ENCODE results near the gene LTA4H. TPM values are rescaled to one million over a fixed set of nuclear protein-coding genes. Genes with fewer than 3 reads are reported as not detected.
A peak's percentile ranks its signal among the peaks of the same experiment; 100 is the strongest.

Gene LTA4H
- total RNA-seq, 5 donors from 2014 or later (not counting 1 experiment from before 2014, with no cell fraction given), result 50.5 to 61.6 (median 58.7) TPM

GRCh38 chr12:96077081-96077480 lies 41.7 kb upstream of the LTA4H start:
- Mint-ChIP-seq H3K4me3 (no peak overlapping the region), H3K27me3 (peaks cover 0 to 2% of the 10 kb centered on the region in 2 donors), H3K27ac (no peak overlapping the region), H3K4me1 (peaks cover 6 to 14% (median 8%) of the 10 kb centered on the region in 3 donors), H3K9me3 (no peaks in the 10 kb centered on the region), H3K36me3 (no peaks in the 10 kb centered on the region)
- H3K36me3 ChIP-seq (ENCODE audit: control insufficient read depth in 2 of 2, extremely low read depth in 1 of 2, insufficient read depth in 1 of 2, low read length in 1 of 2), result no peaks in the 10 kb centered on the region
- 87% methylated on average over 3 of the region's 6 CpGs for WGBS (ENCODE audit: insufficient coverage)
- CTCF ChIA-PET, result no interaction called here
- no peaks in the 10 kb centered on the region for H3K27me3 ChIP-seq (replicated peaks in 1 of 2; ENCODE audit: control insufficient read depth in 2 of 2, extremely low read depth in 1 of 2, insufficient read depth in 2 of 2, low read length in 1 of 2)
- DNase-seq (no peak), ATAC-seq (replicated peaks in 1 of 4) (no peak)
- H3K27ac ChIP-seq (ENCODE audit: low read length), result no peak overlapping the region
- H3K4me3 ChIP-seq (ENCODE audit: control insufficient read depth in 1 of 2, extremely low read depth in 1 of 2, low read length in 1 of 2), result no peak overlapping the region
- POLR2A ChIA-PET, result no interaction called here
- H3K4me1 ChIP-seq (ENCODE audit: control insufficient read depth in 1 of 2, extremely low read depth in 1 of 2, insufficient read depth in 2 of 2, low read length in 2 of 2), result peaks cover 0 to 4% of the 10 kb centered on the region in 2 experiments
- H3K9me3 ChIP-seq, result no peaks in the 10 kb centered on the region

- H3K4me1 ChIP-seq (ENCODE audit: control insufficient read depth in 1 of 2, extremely low read depth in 1 of 2, insufficient read depth in 2 of 2, low read length in 2 of 2), result peaks cover 5% of the 10 kb centered on the region in 2 experiments
- Mint-ChIP-seq H3K4me1 (peaks cover 11 to 23% (median 14%) of the 10 kb centered on the region in 3 donors), H3K27ac (no peak overlapping the region), H3K4me3 (no peak overlapping the region), H3K36me3 (no peaks in the 10 kb centered on the region), H3K9me3 (no peaks in the 10 kb centered on the region), H3K27me3 (peaks cover 0 to 2% of the 10 kb centered on the region in 2 donors)
- no peak overlapping the region for H3K4me3 ChIP-seq (ENCODE audit: control insufficient read depth in 1 of 2, extremely low read depth in 1 of 2, low read length in 1 of 2)
- WGBS (ENCODE audit: insufficient coverage), result no CpG with 5 or more reads among the region's 2 CpGs
- H3K27ac ChIP-seq (ENCODE audit: low read length), result no peak overlapping the region
- ChIA-PET CTCF (no interaction called here), POLR2A (interaction anchor here in 1 of 2 donors (0.6 kb wide), 2 partner anchors 34 to 137 kb away, joined by 4 to 8 read pairs; no protein-coding TSS in a partner anchor)
- ATAC-seq (replicated peaks in 1 of 4), result no peak
- no peaks in the 10 kb centered on the region for H3K9me3 ChIP-seq
- no peaks in the 10 kb centered on the region for H3K27me3 ChIP-seq (replicated peaks in 1 of 2; ENCODE audit: control insufficient read depth in 2 of 2, extremely low read depth in 1 of 2, insufficient read depth in 2 of 2, low read length in 1 of 2)
- H3K36me3 ChIP-seq (ENCODE audit: control insufficient read depth in 2 of 2, extremely low read depth in 1 of 2, insufficient read depth in 1 of 2, low read length in 1 of 2), result no peaks in the 10 kb centered on the region
- DNase-seq, result no peak
These were observed 40.2 kb upstream of the LTA4H start for GRCh38 chr12:96075560-96075959.

GRCh38 chr12:96073346-96074330 lies 38.3 kb upstream of the LTA4H start:
- Histone ChIP-seq H3K4me3 (ENCODE audit: control insufficient read depth in 1 of 2, extremely low read depth in 1 of 2, low read length in 1 of 2) (no peak overlapping the region), H3K4me1 (ENCODE audit: control insufficient read depth in 1 of 2, extremely low read depth in 1 of 2, insufficient read depth in 2 of 2, low read length in 2 of 2) (peaks cover 6 to 8% of the 10 kb centered on the region in 2 experiments), H3K36me3 (ENCODE audit: control insufficient read depth in 2 of 2, extremely low read depth in 1 of 2, insufficient read depth in 1 of 2, low read length in 1 of 2) (no peaks in the 10 kb centered on the region), H3K27me3 (replicated peaks in 1 of 2; ENCODE audit: control insufficient read depth in 2 of 2, extremely low read depth in 1 of 2, insufficient read depth in 2 of 2, low read length in 1 of 2) (no peaks in the 10 kb centered on the region), H3K27ac (ENCODE audit: low read length) (no peak overlapping the region), H3K9me3 (no peaks in the 10 kb centered on the region)
- DNase-seq (no peak), ATAC-seq (replicated peaks in 1 of 4) (no peak)
- CTCF ChIA-PET, result interaction anchor here in 1 of 2 donors (0.8 kb wide), 1 partner anchor 141 kb away, joined by 7 read pairs; no protein-coding TSS in a partner anchor
- Mint-ChIP-seq H3K27me3 (peaks cover 0 to 2% of the 10 kb centered on the region in 2 donors), H3K9me3 (no peaks in the 10 kb centered on the region), H3K4me3 (no peak overlapping the region), H3K27ac (no peak overlapping the region), H3K4me1 (peaks cover 13 to 23% (median 16%) of the 10 kb centered on the region in 3 donors), H3K36me3 (no peaks in the 10 kb centered on the region)
- 66% methylated on average over 6 of the region's 7 CpGs for WGBS (ENCODE audit: insufficient coverage)
- POLR2A ChIA-PET, result interaction anchor here in 1 of 2 donors (0.7 kb wide), 1 partner anchor 460 kb away, joined by 3 read pairs; no protein-coding TSS in a partner anchor

- CTCF ChIA-PET, result interaction anchor here (0.6 to 1.0 kb wide), 2 partner anchors 140 to 145 kb away, joined by 3 to 7 read pairs; no protein-coding TSS in a partner anchor
- Histone ChIP-seq H3K4me1 (ENCODE audit: control insufficient read depth in 1 of 2, extremely low read depth in 1 of 2, insufficient read depth in 2 of 2, low read length in 2 of 2) (peaks cover 6 to 8% of the 10 kb centered on the region in 2 experiments), H3K27me3 (replicated peaks in 1 of 2; ENCODE audit: control insufficient read depth in 2 of 2, extremely low read depth in 1 of 2, insufficient read depth in 2 of 2, low read length in 1 of 2) (no peaks in the 10 kb centered on the region), H3K27ac (ENCODE audit: low read length) (no peak overlapping the region), H3K36me3 (ENCODE audit: control insufficient read depth in 2 of 2, extremely low read depth in 1 of 2, insufficient read depth in 1 of 2, low read length in 1 of 2) (no peaks in the 10 kb centered on the region), H3K9me3 (no peaks in the 10 kb centered on the region), H3K4me3 (ENCODE audit: control insufficient read depth in 1 of 2, extremely low read depth in 1 of 2, low read length in 1 of 2) (no peak overlapping the region)
- DNase-seq (peak in 1 of 35 experiments; percentile 40), ATAC-seq (replicated peaks in 1 of 4) (peak in 1 of 4 experiments; percentile 85)
- H3K27ac Mint-ChIP-seq, result no peak overlapping the region
- H3K36me3 Mint-ChIP-seq, result no peaks in the 10 kb centered on the region
- WGBS (ENCODE audit: insufficient coverage), result 85% methylated on average over 5 of the region's 7 CpGs
- H3K4me1 Mint-ChIP-seq, result peaks cover 13 to 23% (median 16%) of the 10 kb centered on the region in 3 donors
- H3K27me3 Mint-ChIP-seq, result peaks cover 0 to 2% of the 10 kb centered on the region in 2 donors
- POLR2A ChIA-PET, result interaction anchor here in 1 of 2 donors (0.5 kb wide), 1 partner anchor 24 kb away, joined by 5 read pairs; no protein-coding TSS in a partner anchor
- no peak overlapping the region for H3K4me3 Mint-ChIP-seq
- H3K9me3 Mint-ChIP-seq, result no peaks in the 10 kb centered on the region
These were observed 35.4 kb upstream of the LTA4H start for GRCh38 chr12:96070670-96071279.

- Mint-ChIP-seq H3K27ac (no peak overlapping the region), H3K36me3 (no peaks in the 10 kb centered on the region), H3K4me1 (peaks cover 15 to 28% (median 20%) of the 10 kb centered on the region in 3 donors), H3K9me3 (no peaks in the 10 kb centered on the region), H3K27me3 (peaks cover 0 to 1% of the 10 kb centered on the region in 2 donors), H3K4me3 (no peak overlapping the region)
- no peaks in the 10 kb centered on the region for H3K36me3 ChIP-seq (ENCODE audit: control insufficient read depth in 2 of 2, extremely low read depth in 1 of 2, insufficient read depth in 1 of 2, low read length in 1 of 2)
- no peaks in the 10 kb centered on the region for H3K27me3 ChIP-seq (replicated peaks in 1 of 2; ENCODE audit: control insufficient read depth in 2 of 2, extremely low read depth in 1 of 2, insufficient read depth in 2 of 2, low read length in 1 of 2)
- ATAC-seq (replicated peaks in 1 of 4) (no peak), DNase-seq (no peak)
- WGBS (ENCODE audit: insufficient coverage), result no CpG with 5 or more reads among the region's 7 CpGs
- ChIA-PET CTCF (no interaction called here), POLR2A (no interaction called here)
- no peak overlapping the region for H3K27ac ChIP-seq (ENCODE audit: low read length)
- H3K4me3 ChIP-seq (ENCODE audit: control insufficient read depth in 1 of 2, extremely low read depth in 1 of 2, low read length in 1 of 2), result no peak overlapping the region
- peaks cover 6 to 9% of the 10 kb centered on the region in 2 experiments for H3K4me1 ChIP-seq (ENCODE audit: control insufficient read depth in 1 of 2, extremely low read depth in 1 of 2, insufficient read depth in 2 of 2, low read length in 2 of 2)
- H3K9me3 ChIP-seq, result no peaks in the 10 kb centered on the region
These were observed 34.3 kb upstream of the LTA4H start for GRCh38 chr12:96069511-96070231.

GRCh38 chr12:96068636-96069035 lies 33.2 kb upstream of the LTA4H start:
- Histone ChIP-seq H3K36me3 (ENCODE audit: control insufficient read depth in 2 of 2, extremely low read depth in 1 of 2, insufficient read depth in 1 of 2, low read length in 1 of 2) (no peaks in the 10 kb centered on the region), H3K27ac (ENCODE audit: low read length) (no peak overlapping the region), H3K27me3 (replicated peaks in 1 of 2; ENCODE audit: control insufficient read depth in 2 of 2, extremely low read depth in 1 of 2, insufficient read depth in 2 of 2, low read length in 1 of 2) (no peaks in the 10 kb centered on the region), H3K9me3 (no peaks in the 10 kb centered on the region), H3K4me3 (ENCODE audit: control insufficient read depth in 1 of 2, extremely low read depth in 1 of 2, low read length in 1 of 2) (no peak overlapping the region), H3K4me1 (ENCODE audit: control insufficient read depth in 1 of 2, extremely low read depth in 1 of 2, insufficient read depth in 2 of 2, low read length in 2 of 2) (peaks cover 11 to 18% of the 10 kb centered on the region in 2 experiments)
- no peaks in the 10 kb centered on the region for H3K27me3 Mint-ChIP-seq
- DNase-seq (no peak), ATAC-seq (replicated peaks in 1 of 4) (no peak)
- 100% methylated on average over 2 of the region's 2 CpGs for WGBS (ENCODE audit: insufficient coverage)
- ChIA-PET POLR2A (no interaction called here), CTCF (no interaction called here)
- H3K36me3 Mint-ChIP-seq, result no peaks in the 10 kb centered on the region
- H3K4me3 Mint-ChIP-seq, result no peak overlapping the region
- no peaks in the 10 kb centered on the region for H3K9me3 Mint-ChIP-seq
- H3K27ac Mint-ChIP-seq, result no peak overlapping the region
- peaks cover 23 to 36% (median 29%) of the 10 kb centered on the region in 3 donors for H3K4me1 Mint-ChIP-seq

All from T-cell (primary cell).